Esophagus squamous epithelium (tissue), 5 donors: ENCODE results near the gene MORN1. TPM values are rescaled to one million over a fixed set of nuclear protein-coding genes. Genes with fewer than 3 reads are reported as not detected.

Experiments used
- DNase-seq: peaks from one replicate; lab custom pipeline; 2025; lab: John Stamatoyannopoulos, UW
- H3K27ac ChIP-seq, 4 donors: fragments of 200-600 bp; sonication (generic); one replicate each; pipeline ENCODE4 v1.5.1; 2016 to 2019; ENCODE audit warnings: mild to moderate bottlenecking in 1 of 4
- H3K27me3 ChIP-seq, 4 donors: fragments of 200-600 bp; sonication (generic); 1 replicate in 3 of 4; 2 replicates in 1 of 4; pipeline versions ENCODE4 v1.5.1 to v1.6.0; 2017 to 2021; ENCODE audit warnings: antibody characterized with exemption in 1 of 4
- H3K36me3 ChIP-seq, 3 donors: fragments of 200-600 bp; sonication (generic); one replicate each; pipeline ENCODE4 v1.5.1; 2016 to 2019
- H3K4me1 ChIP-seq, 3 donors: fragments of 200-600 bp; sonication (generic); one replicate each; pipeline ENCODE4 v1.5.1; 2017 to 2019
- H3K4me3 ChIP-seq, 4 donors: fragments of 200-600 bp; sonication (generic); 1 replicate in 3 of 4; 2 replicates in 1 of 4; pipeline ENCODE4 v1.5.1; 2016 to 2019; ENCODE audit warnings: mild to moderate bottlenecking in 2 of 4, moderate library complexity in 1 of 4
- H3K9me3 ChIP-seq, 3 donors: fragments of 200-600 bp; sonication (generic); one replicate each; pipeline ENCODE4 v1.5.1; 2016 to 2019
- CTCF ChIP-seq, 6 experiments: fragments of 450-650 bp in 4 of 6; fragments of 200-600 bp in 2 of 6; sonication (generic) in 2 of 6; IDR thresholded peaks; one replicate each; pipeline ENCODE4 v1.5.1; 2016 to 2019; ENCODE audit warnings: antibody characterized with exemption in 6 of 6, mild to moderate bottlenecking in 4 of 6, moderate library complexity in 4 of 6
- POLR2A ChIP-seq, 4 donors: fragments of 450-650 bp; IDR thresholded peaks; one replicate each; pipeline ENCODE4 v1.6.1; 2017; ENCODE audit warnings: antibody characterized with exemption in 4 of 4, mild to moderate bottlenecking in 4 of 4, moderate library complexity in 3 of 4
- WGBS, 2 donors: methylation state at CpG; one replicate each; pipeline ENCODE4 v1.1.5; 2018; 5-methylcytosine and 5-hydroxymethylcytosine counted together
- intact Hi-C: fragments of 100-400 bp; cut with DNase I; formaldehyde crosslinking; loops from one replicate; pipeline ENCODE4 v1.15.0; 2022
- total RNA-seq, 4 donors: library from RNA; depleted of rRNA; stranded (reverse); fragments of >200 nt; gene quantifications; one replicate each; pipeline ENCODE4 v1.1.0, GENCODE V29; 2016
- donor health status: DM: yes; HTN: yes; CAD: no.

MORN1 gene
- total RNA-seq, 4 donors from 2014 or later = 6.7 to 10.8 (median 7.0) TPM

- DNase-seq = no peak
- Histone ChIP-seq H3K27me3 (peaks cover 0 to 12% (median 0%) of the 10 kb centered on the region in 4 donors), H3K4me1 (peaks cover 12 to 18% (median 15%) of the 10 kb centered on the region in 3 donors), H3K9me3 (no peaks in the 10 kb centered on the region), H3K4me3 (peak overlapping the region in 1 of 4 donors; percentile 21), H3K36me3 (no peaks in the 10 kb centered on the region), H3K27ac (peak overlapping the region in 1 of 4 donors; percentile 11)
- TF ChIP-seq POLR2A (IDR thresholded peaks at IDR 0.05) = no peak
- no peak for TF ChIP-seq CTCF (IDR thresholded peaks at IDR 0.05)
- intact Hi-C loops = no loop called here
- 46 to 51% methylated on average over 11 to 14 of the region's 21 CpGs for WGBS, 2 donors
Observed at GRCh38 chr1:2352897-2353550, 38.3 kb downstream of the MORN1 start.

- no peaks in the 10 kb centered on the region for H3K36me3 ChIP-seq
- intact Hi-C loops = no loop called here
- no peak for DNase-seq
- no peak overlapping the region for H3K27ac ChIP-seq
- WGBS, 2 donors = 57% methylated on average over 5 of the region's 11 CpGs; no CpG with 5 or more reads in 1 of the 2 donors
- no peaks in the 10 kb centered on the region for H3K9me3 ChIP-seq
- H3K4me1 ChIP-seq = peaks cover 12 to 18% (median 15%) of the 10 kb centered on the region in 3 donors
- peaks cover 0 to 12% (median 0%) of the 10 kb centered on the region in 4 donors for H3K27me3 ChIP-seq
- H3K4me3 ChIP-seq = no peak overlapping the region
- TF ChIP-seq CTCF (IDR thresholded peaks at IDR 0.05) (peak in 1 of 6 experiments; percentile 4), POLR2A (IDR thresholded peaks at IDR 0.05) (no peak)
Observed at GRCh38 chr1:2352341-2352896, 38.9 kb downstream of the MORN1 start.

- 95 to 96% methylated on average over 7 to 8 of the region's 8 CpGs for WGBS, 2 donors
- intact Hi-C loops = no loop called here
- H3K36me3 ChIP-seq = no peaks in the 10 kb centered on the region
Observed at GRCh38 chr1:2351723-2352122, 39.6 kb downstream of the MORN1 start.

GRCh38 chr1:2350911-2351655 lies 40.3 kb downstream of the MORN1 start:
- no peak for DNase-seq
- Histone ChIP-seq H3K36me3 (no peaks in the 10 kb centered on the region), H3K4me1 (peaks cover 12 to 18% (median 15%) of the 10 kb centered on the region in 3 donors), H3K9me3 (no peaks in the 10 kb centered on the region), H3K27ac (no peak overlapping the region), H3K27me3 (peaks cover 0 to 20% (median 0%) of the 10 kb centered on the region in 4 donors), H3K4me3 (no peak overlapping the region)
- TF ChIP-seq POLR2A (IDR thresholded peaks at IDR 0.05) = no peak
- no peak for TF ChIP-seq CTCF (IDR thresholded peaks at IDR 0.05)
- WGBS, 2 donors = 82 to 91% methylated on average over 6 to 15 of the region's 31 CpGs
- intact Hi-C loops = no loop called here

More at GRCh38 chr1:2351723-2352122, 39.6 kb downstream of the MORN1 start:
- Histone ChIP-seq H3K4me1 (peaks cover 12 to 18% (median 15%) of the 10 kb centered on the region in 3 donors), H3K27me3 (peaks cover 0 to 18% (median 0%) of the 10 kb centered on the region in 4 donors), H3K4me3 (no peak overlapping the region), H3K9me3 (no peaks in the 10 kb centered on the region), H3K27ac (no peak overlapping the region)
- DNase-seq = no peak
- no peak for TF ChIP-seq CTCF (IDR thresholded peaks at IDR 0.05)
- no peak for TF ChIP-seq POLR2A (IDR thresholded peaks at IDR 0.05)
